B cell (primary cell): ENCODE results near the gene SEC14L1. TPM values are rescaled to one million over a fixed set of nuclear protein-coding genes. Genes with fewer than 3 reads are reported as not detected.

ENCODE experiments used
- ATAC-seq: fragments of 200-7000 bp; cut with Tn5 transposase; one replicate; pipeline ENCODE4 v1.10.0; 2021; ENCODE audit warnings: low read depth, mild to moderate bottlenecking, moderate number of reproducible peaks, moderate library complexity
- CTCF ChIA-PET: fragments of 350-600 bp; sonication (Branson Sonifier 250); formaldehyde crosslinking; loops from one replicate; lab custom pipeline; 2021; ENCODE audit warnings: antibody characterized with exemption, inconsistent platforms; lab: Charles Lee
- POLR2A ChIA-PET: fragments of 350-600 bp; sonication (Branson Sonifier 250); formaldehyde crosslinking; loops from one replicate; lab custom pipeline; 2021; ENCODE audit warnings: antibody characterized with exemption; lab: Charles Lee
- DNase-seq: peaks from one replicate; pipeline ENCODE4 v3.0.0; 2013
- H2AFZ ChIP-seq: 2 replicates; pipeline ENCODE4 v1.6.1; 2012; ENCODE audit warnings: mild to moderate bottlenecking, low read depth, low read length; ENCODE audit not compliant: insufficient read depth, poor library complexity, severe bottlenecking
- H3K27ac ChIP-seq, 2 donors: 1 replicate in 1 of 2; 2 replicates in 1 of 2; pipeline ENCODE4 v1.5.1; 2012 to 2013; ENCODE audit warnings: low read length in 2 of 2, mild to moderate bottlenecking in 2 of 2, moderate library complexity in 1 of 2
- H3K27me3 ChIP-seq, 4 experiments: fragments of 200-600 bp in 1 of 4; sonication (generic) in 1 of 4; replicated peaks in 1 of 4; 1 replicate in 2 of 4; 2 replicates in 2 of 4; pipeline versions ENCODE4 v1.6.1 to v1.7.0; 2013 to 2016; ENCODE audit warnings: low read length in 3 of 4, mild to moderate bottlenecking in 2 of 4, mixed read lengths in 1 of 4, moderate library complexity in 1 of 4; ENCODE audit not compliant: insufficient read depth in 4 of 4, control insufficient read depth in 3 of 4; ENCODE audit errors: control extremely low read depth in 1 of 4
- H3K36me3 ChIP-seq, 2 experiments: replicated peaks in 1 of 2; 1 replicate in 1 of 2; 2 replicates in 1 of 2; pipeline versions ENCODE4 v1.6.1 to v1.7.1; 2013; ENCODE audit warnings: low read length in 1 of 2; ENCODE audit not compliant: insufficient read depth in 2 of 2, control insufficient read depth in 1 of 2; ENCODE audit errors: control extremely low read depth in 1 of 2, extremely low read depth in 1 of 2
- H3K4me1 ChIP-seq, 2 donors: fragments of 200-600 bp in 1 of 2; sonication (generic) in 1 of 2; 1 replicate in 1 of 2; 2 replicates in 1 of 2; pipeline versions ENCODE4 v1.5.1 to v1.6.1; 2013 to 2017; ENCODE audit warnings: low read length in 2 of 2; ENCODE audit not compliant: control insufficient read depth in 2 of 2, insufficient read depth in 2 of 2
- H3K4me2 ChIP-seq: replicated peaks from 2 replicates; pipeline ENCODE3; 2012; ENCODE audit warnings: mild to moderate bottlenecking, low read depth, low read length; ENCODE audit not compliant: poor library complexity, severe bottlenecking
- H3K4me3 ChIP-seq, 5 experiments: fragments of 200-600 bp in 1 of 5; sonication (generic) in 1 of 5; 1 replicate in 3 of 5; 2 replicates in 2 of 5; pipeline versions ENCODE4 v1.5.1 to v1.7.0; 2011 to 2016; ENCODE audit warnings: low read length in 4 of 5, mild to moderate bottlenecking in 4 of 5, low read depth in 2 of 5, control low read depth in 1 of 5, moderate library complexity in 1 of 5; ENCODE audit not compliant: insufficient read depth in 1 of 5; ENCODE audit errors: control extremely low read depth in 1 of 5, extremely low read depth in 1 of 5
- H3K79me2 ChIP-seq: fragments of 200-600 bp; sonication (generic); one replicate; pipeline ENCODE4 v1.6.0; 2016; ENCODE audit warnings: low read length; ENCODE audit not compliant: control insufficient read depth, insufficient read depth
- H3K9ac ChIP-seq: fragments of 200-600 bp; sonication (generic); 2 replicates; pipeline ENCODE4 v1.6.1; 2017; ENCODE audit warnings: mild to moderate bottlenecking, low read length, moderate library complexity
- H3K9me3 ChIP-seq, 3 donors: one replicate each; pipeline versions ENCODE4 v1.6.1 to v1.7.1; 2013; ENCODE audit warnings: low read length in 2 of 3; ENCODE audit not compliant: control insufficient read depth in 2 of 3, insufficient read depth in 1 of 3; ENCODE audit errors: control extremely low read depth in 1 of 3
- H4K20me1 ChIP-seq: 2 replicates; pipeline ENCODE4 v1.6.0; 2012; ENCODE audit warnings: mild to moderate bottlenecking, low read length; ENCODE audit not compliant: insufficient read depth, control insufficient read depth, poor library complexity, severe bottlenecking
- H3K27ac Mint-ChIP-seq: one replicate; pipeline ENCODE4 v1.8.0; 2021; ENCODE audit warnings: mixed read lengths
- H3K27me3 Mint-ChIP-seq: one replicate; pipeline ENCODE4 v1.8.0; 2021; ENCODE audit warnings: mixed read lengths
- H3K4me1 Mint-ChIP-seq: one replicate; pipeline ENCODE4 v1.8.0; 2021; ENCODE audit warnings: mixed read lengths
- H3K4me3 Mint-ChIP-seq: one replicate; pipeline ENCODE4 v1.8.0; 2021; ENCODE audit warnings: mixed read lengths
- H3K9me3 Mint-ChIP-seq: one replicate; pipeline ENCODE4 v1.8.0; 2022; ENCODE audit warnings: mixed read lengths; ENCODE audit not compliant: insufficient read depth
- CTCF ChIP-seq: fragments of 200-600 bp; IDR thresholded peaks from one replicate; pipeline ENCODE4 v1.8.0; 2022; ENCODE audit warnings: antibody characterized with exemption, mild to moderate bottlenecking
- EZH2 ChIP-seq: IDR thresholded peaks from 2 replicates; pipeline ENCODE4 v1.6.1; 2012; ENCODE audit warnings: borderline replicate concordance, low read depth, mild to moderate bottlenecking, moderate library complexity, low read length; ENCODE audit not compliant: insufficient read depth, poor library complexity, severe bottlenecking
- WGBS: methylation state at CpG from one replicate; pipeline ENCODE4 v1.1.5; 2013; ENCODE audit warnings: missing lambda C conversion rate; ENCODE audit not compliant: insufficient coverage; 5-methylcytosine and 5-hydroxymethylcytosine counted together
- intact Hi-C: fragments of 100-400 bp; cut with micrococcal nuclease; formaldehyde crosslinking; loops from one replicate; pipeline ENCODE4 v1.10.0; 2022
- polyA plus RNA-seq: library from polyadenylated mRNA; depleted of rRNA; stranded (reverse); fragments of >200 nt; gene quantifications from 2 replicates; pipeline ENCODE4 v1.2.3, GENCODE V29; 2012
- total RNA-seq, 2 donors: library from RNA; stranded (reverse); fragments of 120-200 nt in 1 of 2; gene quantifications; 1 replicate in 1 of 2; 2 replicates in 1 of 2; pipeline versions ENCODE4 v1.2.3 to v1.2.4, GENCODE V29; 2013 to 2022

Gene SEC14L1
- total and polyA plus RNA-seq, 2 donors (not counting 1 experiment from before 2014, with no cell fraction given), result 37.7 to 103 TPM

GRCh38 chr17:77246110-77247047 lies 105.6 kb downstream of the SEC14L1 start:
- peaks cover 9 to 10% of the 10 kb centered on the region in 2 donors for H3K4me1 ChIP-seq
- ATAC-seq (peak; percentile 4), DNase-seq (peak; percentile 31)
- H3K4me2 ChIP-seq, result peak overlapping the region; percentile 88
- H3K4me3 ChIP-seq, result peak overlapping the region in 4 of 5 experiments; percentile 32 to 54 (median 48)
- peaks cover 0 to 4% (median 0%) of the 10 kb centered on the region in 3 donors for H3K9me3 ChIP-seq
- Mint-ChIP-seq H3K27ac (no peak overlapping the region), H3K4me1 (peaks cover 16% of the 10 kb centered on the region), H3K9me3 (no peaks in the 10 kb centered on the region), H3K27me3 (peaks cover 37% of the 10 kb centered on the region), H3K4me3 (peak overlapping the region; percentile 79)
- H3K27ac ChIP-seq, result no peak overlapping the region
- ChIA-PET CTCF (interaction anchor here (0.5 kb wide), 1 partner anchor 1254 kb away, joined by 3 read pairs; no protein-coding TSS in a partner anchor), POLR2A (no interaction called here)
- no peaks in the 10 kb centered on the region for H3K79me2 ChIP-seq
- H3K36me3 ChIP-seq, result no peaks in the 10 kb centered on the region
- peak overlapping the region; percentile 79 for H2AFZ ChIP-seq
- no peak for TF ChIP-seq CTCF
- TF ChIP-seq EZH2, result no peak
- intact Hi-C loops, result loop anchor here (1.0 kb wide), 3 partner anchors 150 to 378 kb away; partner anchors contain the start of gene MGAT5B
- H3K27me3 ChIP-seq, result peaks cover 0 to 20% (median 2%) of the 10 kb centered on the region in 4 experiments
- H3K9ac ChIP-seq, result peak overlapping the region; percentile 63
- 27% methylated on average over 24 of the region's 34 CpGs for WGBS
- H4K20me1 ChIP-seq, result no peaks in the 10 kb centered on the region
